HuH-7 (cell line): Measurements from ENCODE around the gene ITGA2B.
"Not testable (repeated sequence)": the region's sequence is repeated elsewhere in the genome, so short reads cannot be mapped to it uniquely, and the experiment has no call there.

ENCODE experiments used
- DNase-seq: peaks from one replicate; pipeline ENCODE4 v3.0.0; 2011; ENCODE audit warnings: low spot score

Gene ITGA2B

GRCh38 chr17:44389281-44389680 lies at the start of gene ITGA2B:
Gene ITGA2B, minus strand, starts transcription at chr17:44389649. Its CDS starts 176 bp downstream, at chr17:44389473.
- no peak for DNase-seq

- no peak for DNase-seq
These were observed 49.7 kb upstream of the ITGA2B start for GRCh38 chr17:44439168-44439567.

GRCh38 chr17:44438636-44439035 lies 49.2 kb upstream of the ITGA2B start:
- no peak for DNase-seq

GRCh38 chr17:44436336-44436735 lies 46.9 kb upstream of the ITGA2B start:
- DNase-seq, result no peak

- no peak for DNase-seq
These were observed 43.1 kb upstream of the ITGA2B start for GRCh38 chr17:44432254-44433157.

- no peak for DNase-seq
These were observed 35.5 kb upstream of the ITGA2B start for GRCh38 chr17:44424828-44425461.

- no peak for DNase-seq
These were observed 28.1 kb upstream of the ITGA2B start for GRCh38 chr17:44417553-44417952.

GRCh38 chr17:44416558-44417289 lies 27.3 kb upstream of the ITGA2B start:
- no peak for DNase-seq

GRCh38 chr17:44414394-44415155 lies 25.1 kb upstream of the ITGA2B start:
- no peak for DNase-seq

GRCh38 chr17:44409309-44410028 lies 20.0 kb upstream of the ITGA2B start:
- no peak for DNase-seq

GRCh38 chr17:44408786-44409185 lies 19.3 kb upstream of the ITGA2B start:
- DNase-seq, result no peak

- no peak for DNase-seq
These were observed 13.2 kb upstream of the ITGA2B start for GRCh38 chr17:44402564-44403172.

- DNase-seq, result no peak
These were observed 10.9 kb upstream of the ITGA2B start for GRCh38 chr17:44400226-44400847.

- DNase-seq, result no peak
These were observed 9.5 kb upstream of the ITGA2B start for GRCh38 chr17:44398692-44399691.

- DNase-seq, result no peak
These were observed 8.3 kb upstream of the ITGA2B start for GRCh38 chr17:44397479-44398440.

- no peak for DNase-seq
These were observed 7.5 kb upstream of the ITGA2B start for GRCh38 chr17:44396946-44397345.

GRCh38 chr17:44394833-44395232 lies 5.4 kb upstream of the ITGA2B start:
- DNase-seq, result no peak

GRCh38 chr17:44394112-44394511 lies 4.7 kb upstream of the ITGA2B start:
- DNase-seq, result not testable (repeated sequence)
